ENCODE measurements around the gene CACNA1H.

- TF ChIP-seq POLR2A (IDR thresholded peaks at IDR 0.05): no peak
- TF ChIP-seq, protein P1, sequence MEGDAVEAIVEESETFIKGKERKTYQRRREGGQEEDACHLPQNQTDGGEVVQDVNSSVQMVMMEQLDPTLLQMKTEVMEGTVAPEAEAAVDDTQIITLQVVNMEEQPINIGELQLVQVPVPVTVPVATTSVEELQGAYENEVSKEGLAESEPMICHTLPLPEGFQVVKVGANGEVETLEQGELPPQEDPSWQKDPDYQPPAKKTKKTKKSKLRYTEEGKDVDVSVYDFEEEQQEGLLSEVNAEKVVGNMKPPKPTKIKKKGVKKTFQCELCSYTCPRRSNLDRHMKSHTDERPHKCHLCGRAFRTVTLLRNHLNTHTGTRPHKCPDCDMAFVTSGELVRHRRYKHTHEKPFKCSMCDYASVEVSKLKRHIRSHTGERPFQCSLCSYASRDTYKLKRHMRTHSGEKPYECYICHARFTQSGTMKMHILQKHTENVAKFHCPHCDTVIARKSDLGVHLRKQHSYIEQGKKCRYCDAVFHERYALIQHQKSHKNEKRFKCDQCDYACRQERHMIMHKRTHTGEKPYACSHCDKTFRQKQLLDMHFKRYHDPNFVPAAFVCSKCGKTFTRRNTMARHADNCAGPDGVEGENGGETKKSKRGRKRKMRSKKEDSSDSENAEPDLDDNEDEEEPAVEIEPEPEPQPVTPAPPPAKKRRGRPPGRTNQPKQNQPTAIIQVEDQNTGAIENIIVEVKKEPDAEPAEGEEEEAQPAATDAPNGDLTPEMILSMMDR (IDR thresholded peaks at IDR 0.05): no peak
These were observed 46.2 kb upstream of the CACNA1H start for GRCh38 chr16:1106659-1107058.

All from heart left ventricle (tissue), 13 donors.